Kidney (tissue), 14 donors: Measurements from ENCODE around the gene SPINT4. TPM values are rescaled to one million over a fixed set of nuclear protein-coding genes. Genes with fewer than 3 reads are reported as not detected.
"Not testable (repeated sequence)": the region's sequence is repeated elsewhere in the genome, so short reads cannot be mapped to it uniquely, and the experiment has no call there.

Experiments used
- DNase-seq, 5 donors: peaks; one replicate each; pipeline ENCODE4 v3.0.0-alpha.2; 2013 to 2020
- FAIRE-seq: peaks from 2 replicates; lab custom pipeline; 2012; peaks lifted over from hg19 to GRCh38; lab: Jason Lieb, UNC
- H3K27ac ChIP-seq, 2 donors: one replicate each; pipeline ENCODE4 v1.7.0; 2013; ENCODE audit warnings: low read depth in 2 of 2, low read length in 2 of 2, inconsistent platforms in 1 of 2
- H3K27me3 ChIP-seq: one replicate; pipeline ENCODE4 v1.7.1; 2013; ENCODE audit warnings: low read length, inconsistent platforms; ENCODE audit not compliant: control insufficient read depth, insufficient read depth
- H3K36me3 ChIP-seq, 3 donors: one replicate each; pipeline versions ENCODE4 v1.7.0 to v1.7.1; 2013; ENCODE audit warnings: low read length in 3 of 3, control low read depth in 1 of 3, inconsistent platforms in 1 of 3; ENCODE audit not compliant: insufficient read depth in 3 of 3, control insufficient read depth in 2 of 3
- H3K4me1 ChIP-seq, 3 donors: one replicate each; pipeline versions ENCODE4 v1.7.0 to v1.7.1; 2013; ENCODE audit warnings: low read length in 3 of 3, inconsistent platforms in 1 of 3, low read depth in 1 of 3; ENCODE audit not compliant: control insufficient read depth in 2 of 3, insufficient read depth in 2 of 3
- H3K4me3 ChIP-seq, 3 donors: one replicate each; pipeline versions ENCODE4 v1.7.0 to v1.8.1; 2013; ENCODE audit warnings: low read length in 3 of 3, control low read depth in 1 of 3, inconsistent platforms in 1 of 3
- H3K9ac ChIP-seq, 3 donors: one replicate each; pipeline versions ENCODE4 v1.7.0 to v1.7.1; 2013; ENCODE audit warnings: low read length in 3 of 3, control low read depth in 1 of 3, inconsistent platforms in 1 of 3
- H3K9me3 ChIP-seq, 3 donors: one replicate each; pipeline versions ENCODE4 v1.7.0 to v1.7.1; 2013; ENCODE audit warnings: low read length in 3 of 3, control low read depth in 1 of 3, inconsistent platforms in 1 of 3; ENCODE audit not compliant: control insufficient read depth in 2 of 3, insufficient read depth in 1 of 3
- intact Hi-C: fragments of 100-400 bp; cut with DNase I; formaldehyde crosslinking; loops from one replicate; pipeline ENCODE4 v1.11.1; 2022
- polyA plus RNA-seq: library from polyadenylated mRNA; stranded (reverse); fragments of 350-450 nt; fragmentation: Illumina TruSeq; extraction: RNeasy Lipid Tissue Mini Kit (QIAGEN cat#74804); gene quantifications from one replicate; pipeline ENCODE4 v1.2.3, GENCODE V29; 2014; ENCODE audit warnings: low read depth, low replicate concordance; ENCODE audit not compliant: insufficient read depth
- total RNA-seq: library from RNA; stranded (reverse); fragmentation: NEBNext Ultra II Directional; extraction: Animal tissue kit (Norgen Biotek cat#: 25700); gene quantifications from one replicate; pipeline ENCODE4 v1.2.1, GENCODE V29; 2021
- TF ChIP-seq, protein P1 (sequence below): IDR thresholded peaks from 3 replicates; pipeline ENCODE4 v1.5.1; 2012; ENCODE audit warnings: mild to moderate bottlenecking, moderate library complexity, borderline replicate concordance; ENCODE audit not compliant: insufficient read depth; ENCODE audit errors: extremely low read depth
- donor health status: control.
- donor health status: control.
- donor health status: control.
- donor health status: control.
- donor health status: control.
- donor health status: DM: yes; HTN: yes; CAD: no.
- donor health status: Normal renal cell carcinoma (clear cell type).

The SPINT4 gene
- total and polyA plus RNA-seq, 2 donors from 2014 or later, result not detected

DNA sequence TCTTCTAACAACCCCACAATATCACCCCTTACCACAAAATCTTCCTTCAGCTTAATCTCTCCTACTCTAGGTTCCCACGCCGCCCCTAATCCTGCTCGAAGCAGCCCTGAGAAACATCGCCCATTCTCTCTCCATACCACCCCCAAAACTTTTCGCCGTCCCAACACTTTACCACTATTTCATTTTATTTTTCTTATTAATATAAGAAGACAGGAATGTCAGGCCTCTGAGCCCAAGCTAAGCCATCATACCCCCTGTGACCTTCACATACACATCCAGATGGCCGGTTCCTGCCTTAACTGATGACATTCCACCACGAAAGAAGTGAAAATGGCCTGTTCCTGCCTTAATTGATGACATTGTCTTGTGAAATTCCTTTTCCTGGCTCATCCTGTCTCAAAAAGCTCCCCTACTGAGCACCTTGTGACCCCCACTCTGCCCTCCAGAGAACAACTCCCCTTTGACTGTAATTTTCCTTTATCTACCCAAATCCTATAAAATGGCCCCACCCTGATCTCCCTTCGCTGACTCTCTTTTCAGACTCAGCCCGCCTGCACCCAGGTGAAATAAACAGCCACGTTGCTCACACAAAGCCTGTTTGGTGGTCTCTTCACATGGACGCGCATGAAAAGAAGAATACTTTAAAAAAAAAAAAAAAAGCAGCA, 42.6 kb downstream of the SPINT4 start:
- H3K36me3 ChIP-seq, H3K4me1 ChIP-seq, H3K9ac ChIP-seq, FAIRE-seq, H3K9me3 ChIP-seq, H3K27me3 ChIP-seq, DNase-seq, H3K4me3 ChIP-seq, intact Hi-C loops, H3K27ac ChIP-seq: not testable (repeated sequence)

DNA sequence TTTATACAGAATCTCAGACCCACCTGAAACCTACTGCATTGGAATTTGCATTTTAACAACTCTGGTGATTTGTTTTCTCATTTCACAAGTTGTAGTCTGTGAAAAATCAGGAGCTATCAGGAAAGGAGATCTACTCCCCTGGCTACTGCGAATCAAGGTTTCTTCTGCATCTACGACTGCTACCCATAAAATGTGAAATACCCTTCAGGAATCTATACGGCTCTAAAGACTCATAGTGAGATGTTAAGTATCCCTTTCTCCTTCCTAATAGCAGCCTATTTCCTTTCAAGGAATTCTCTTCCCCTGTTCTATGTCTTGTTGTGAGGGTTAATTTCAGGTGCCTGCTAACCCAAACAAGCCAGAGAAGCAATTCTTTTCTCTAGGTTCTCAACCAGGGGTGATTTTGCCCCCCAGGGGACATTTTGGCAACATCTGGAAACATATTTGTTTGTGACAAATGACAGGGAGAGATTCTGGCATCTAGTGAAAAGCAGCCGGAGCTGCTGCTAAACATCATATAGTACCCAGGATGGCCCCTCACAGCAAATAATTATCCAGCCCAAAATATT, 43.2 kb downstream of the SPINT4 start:
- Histone ChIP-seq H3K9ac (no peak overlapping the region), H3K4me3 (no peak overlapping the region), H3K27ac (no peak overlapping the region), H3K4me1 (no peaks in the 10 kb centered on the region), H3K36me3 (no peaks in the 10 kb centered on the region), H3K9me3 (no peaks in the 10 kb centered on the region), H3K27me3 (no peaks in the 10 kb centered on the region)
- DNase-seq (no peak), FAIRE-seq (no peak)
- intact Hi-C loops, result no loop called here
- TF ChIP-seq, protein P1, sequence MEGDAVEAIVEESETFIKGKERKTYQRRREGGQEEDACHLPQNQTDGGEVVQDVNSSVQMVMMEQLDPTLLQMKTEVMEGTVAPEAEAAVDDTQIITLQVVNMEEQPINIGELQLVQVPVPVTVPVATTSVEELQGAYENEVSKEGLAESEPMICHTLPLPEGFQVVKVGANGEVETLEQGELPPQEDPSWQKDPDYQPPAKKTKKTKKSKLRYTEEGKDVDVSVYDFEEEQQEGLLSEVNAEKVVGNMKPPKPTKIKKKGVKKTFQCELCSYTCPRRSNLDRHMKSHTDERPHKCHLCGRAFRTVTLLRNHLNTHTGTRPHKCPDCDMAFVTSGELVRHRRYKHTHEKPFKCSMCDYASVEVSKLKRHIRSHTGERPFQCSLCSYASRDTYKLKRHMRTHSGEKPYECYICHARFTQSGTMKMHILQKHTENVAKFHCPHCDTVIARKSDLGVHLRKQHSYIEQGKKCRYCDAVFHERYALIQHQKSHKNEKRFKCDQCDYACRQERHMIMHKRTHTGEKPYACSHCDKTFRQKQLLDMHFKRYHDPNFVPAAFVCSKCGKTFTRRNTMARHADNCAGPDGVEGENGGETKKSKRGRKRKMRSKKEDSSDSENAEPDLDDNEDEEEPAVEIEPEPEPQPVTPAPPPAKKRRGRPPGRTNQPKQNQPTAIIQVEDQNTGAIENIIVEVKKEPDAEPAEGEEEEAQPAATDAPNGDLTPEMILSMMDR, result no peak

DNA sequence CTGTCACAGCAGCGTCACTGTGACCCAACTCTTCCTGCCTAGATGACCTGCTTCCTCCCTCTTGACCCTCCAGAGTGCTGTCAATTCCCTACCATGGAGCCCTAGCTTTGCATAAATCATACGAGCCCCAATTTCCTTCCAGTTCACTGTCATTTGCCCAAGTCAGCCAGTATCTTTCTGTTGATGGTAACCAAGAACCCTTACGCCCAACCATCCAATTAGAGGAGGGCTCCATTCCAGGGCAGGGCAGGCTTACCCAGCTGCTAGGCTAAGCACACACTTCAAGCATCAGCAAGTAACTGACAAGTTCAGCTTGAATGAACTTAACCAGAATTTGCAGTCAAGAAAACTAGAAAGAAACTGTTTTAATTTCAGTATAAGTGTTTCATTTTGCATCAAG, 43.8 kb downstream of the SPINT4 start:
- FAIRE-seq (no peak), DNase-seq (peak in 1 of 5 donors; percentile 39)
- no peaks in the 10 kb centered on the region for H3K27me3 ChIP-seq
- H3K9ac ChIP-seq, result no peak overlapping the region
- TF ChIP-seq, protein P1, result no peak
- intact Hi-C loops, result no loop called here
- H3K4me3 ChIP-seq, result no peak overlapping the region
- H3K9me3 ChIP-seq, result no peaks in the 10 kb centered on the region
- no peaks in the 10 kb centered on the region for H3K36me3 ChIP-seq
- no peaks in the 10 kb centered on the region for H3K4me1 ChIP-seq
- no peak overlapping the region for H3K27ac ChIP-seq

DNA sequence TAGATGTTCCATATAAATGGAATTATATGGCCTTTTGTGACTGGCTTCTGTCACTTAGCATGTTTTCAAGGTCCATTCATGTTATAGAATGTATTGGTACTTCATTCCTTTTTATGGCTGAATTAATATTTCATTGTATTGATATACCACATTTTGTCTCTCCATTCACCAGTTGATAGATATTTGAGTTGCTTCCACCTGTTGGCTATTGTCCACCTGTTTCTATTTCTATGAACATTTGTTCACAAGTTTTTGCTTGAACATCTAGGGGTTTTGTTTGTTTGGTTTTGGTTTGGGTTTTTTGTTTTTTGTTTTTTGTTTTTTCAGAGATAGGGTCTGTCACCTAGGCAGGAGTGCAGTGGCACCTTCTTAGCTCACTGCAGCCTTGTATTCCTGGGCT, 46.3 kb downstream of the SPINT4 start:
- no peak overlapping the region for H3K9ac ChIP-seq
- H3K4me1 ChIP-seq, result peaks cover 0 to 3% (median 0%) of the 10 kb centered on the region in 3 donors
- no peaks in the 10 kb centered on the region for H3K36me3 ChIP-seq
- no peak overlapping the region for H3K4me3 ChIP-seq
- no peaks in the 10 kb centered on the region for H3K27me3 ChIP-seq
- intact Hi-C loops, result no loop called here
- TF ChIP-seq, protein P1, result no peak
- H3K9me3 ChIP-seq, result no peaks in the 10 kb centered on the region
- FAIRE-seq (no peak), DNase-seq (no peak)
- H3K27ac ChIP-seq, result no peak overlapping the region
